H1 (cell line): Measurements from ENCODE around the gene SLC24A3. TPM values are rescaled to one million over a fixed set of nuclear protein-coding genes. Genes with fewer than 3 reads are reported as not detected.

ENCODE experiments used
- CTCF ChIA-PET: fragments of 300-600 bp; sonication (Branson Sonifier 250); formaldehyde crosslinking; loops from one replicate; lab custom pipeline; 2021; ENCODE audit not compliant: partially characterized antibody; lab: Charles Lee
- POLR2A ChIA-PET: fragments of 300-600 bp; sonication (Branson Sonifier 250); formaldehyde crosslinking; loops from one replicate; lab custom pipeline; 2021; ENCODE audit warnings: inconsistent platforms; ENCODE audit not compliant: partially characterized antibody; lab: Charles Lee
- DNase-seq, 2 experiments: peaks; one replicate each; pipeline versions ENCODE4 v3.0.0 to v3.0.0-alpha.2; 2010 to 2022; ENCODE audit warnings: low spot score in 2 of 2, low read depth in 1 of 2, mixed read lengths in 1 of 2
- FAIRE-seq: peaks from 2 replicates; lab custom pipeline; 2011; peaks lifted over from hg19 to GRCh38; lab: Jason Lieb, UNC
- H2AFZ ChIP-seq: 2 replicates; pipeline ENCODE4 v1.8.1; 2012; ENCODE audit warnings: low read length, inconsistent platforms
- H2AK5ac ChIP-seq: 2 replicates; pipeline ENCODE4 v1.6.1; 2013; ENCODE audit warnings: low read depth, low read length
- H2BK120ac ChIP-seq: replicated peaks from 2 replicates; pipeline ENCODE3; 2013; ENCODE audit warnings: low read depth, low read length, inconsistent platforms
- H2BK12ac ChIP-seq: 2 replicates; pipeline ENCODE4 v1.6.1; 2013; ENCODE audit warnings: low read depth, low read length
- H2BK15ac ChIP-seq: 2 replicates; pipeline ENCODE4 v1.6.1; 2013; ENCODE audit warnings: low read length
- H2BK20ac ChIP-seq: 2 replicates; pipeline ENCODE4 v1.6.1; 2013; ENCODE audit warnings: low read length
- H2BK5ac ChIP-seq: 2 replicates; pipeline ENCODE4 v1.6.1; 2013; ENCODE audit warnings: low read depth, low read length
- H3K14ac ChIP-seq: 2 replicates; pipeline ENCODE4 v1.6.1; 2013; ENCODE audit warnings: inconsistent platforms; ENCODE audit not compliant: insufficient read length
- H3K18ac ChIP-seq: 2 replicates; pipeline ENCODE4 v1.6.1; 2013; ENCODE audit warnings: low read length; ENCODE audit errors: extremely low read depth
- H3K23ac ChIP-seq: 2 replicates; pipeline ENCODE4 v1.6.1; 2013; ENCODE audit warnings: inconsistent platforms; ENCODE audit not compliant: insufficient read length
- H3K23me2 ChIP-seq: 2 replicates; pipeline ENCODE4 v1.6.1; 2013; ENCODE audit warnings: low read depth, low read length
- H3K27ac ChIP-seq: 2 replicates; pipeline ENCODE4 v1.6.1; 2011; ENCODE audit warnings: low read depth, low read length, inconsistent platforms
- H3K27me3 ChIP-seq, 4 experiments: replicated peaks in 1 of 4; 1 replicate in 1 of 4; 2 replicates in 3 of 4; pipeline versions ENCODE4 v1.6.1 to v1.8.1; 2011 to 2013; ENCODE audit warnings: low read length in 3 of 4, mild to moderate bottlenecking in 3 of 4, inconsistent platforms in 2 of 4, mixed read lengths in 2 of 4, moderate library complexity in 1 of 4; ENCODE audit not compliant: control insufficient read depth in 3 of 4, insufficient read depth in 3 of 4; ENCODE audit errors: extremely low read depth in 1 of 4
- H3K36me3 ChIP-seq, 4 experiments: 2 replicates each; pipeline versions ENCODE4 v1.6.1 to v1.8.1; 2011 to 2013; ENCODE audit warnings: mild to moderate bottlenecking in 4 of 4, low read length in 3 of 4, moderate library complexity in 2 of 4, control low read depth in 1 of 4, inconsistent platforms in 1 of 4; ENCODE audit not compliant: insufficient read depth in 4 of 4, control insufficient read depth in 2 of 4
- H3K4ac ChIP-seq: replicated peaks from 2 replicates; pipeline ENCODE3; 2013; ENCODE audit warnings: low read length, low read depth, mixed read lengths, inconsistent platforms; ENCODE audit not compliant: insufficient read length
- H3K4me1 ChIP-seq, 4 experiments: replicated peaks in 1 of 4; 1 replicate in 1 of 4; 2 replicates in 3 of 4; pipeline versions ENCODE4 v1.6.1 to v1.8.1; 2011 to 2013; ENCODE audit warnings: low read length in 3 of 4, inconsistent platforms in 2 of 4, mixed read lengths in 1 of 4; ENCODE audit not compliant: insufficient read depth in 4 of 4, control insufficient read depth in 3 of 4
- H3K4me2 ChIP-seq, 2 experiments: 2 replicates each; pipeline versions ENCODE4 v1.6.1 to v1.8.1; 2011 to 2013; ENCODE audit warnings: low read depth in 2 of 2, low read length in 2 of 2, control low read depth in 1 of 2, inconsistent platforms in 1 of 2, mild to moderate bottlenecking in 1 of 2; ENCODE audit not compliant: insufficient read depth in 1 of 2
- H3K4me3 ChIP-seq, 4 experiments: fragments of 200-600, 300-600 bp in 1 of 4; sonication (generic), shearing (Covaris generic), sonication (Bioruptor Twin) in 1 of 4; 2 replicates each; pipeline versions ENCODE4 v1.5.1 to v1.8.1; 2011 to 2016; ENCODE audit warnings: low read length in 4 of 4, low read depth in 3 of 4, control low read depth in 2 of 4, inconsistent platforms in 2 of 4, mild to moderate bottlenecking in 2 of 4, mixed read lengths in 1 of 4, moderate library complexity in 1 of 4; ENCODE audit not compliant: insufficient read depth in 2 of 4; ENCODE audit errors: extremely low read depth in 1 of 4
- H3K56ac ChIP-seq: replicated peaks from 2 replicates; pipeline ENCODE3; 2013; ENCODE audit warnings: low read depth, mild to moderate bottlenecking, mixed read lengths, low read length, inconsistent platforms; ENCODE audit not compliant: insufficient read length
- H3K79me1 ChIP-seq: 2 replicates; pipeline ENCODE4 v1.6.1; 2013; ENCODE audit warnings: low read depth, low read length, control low read depth
- H3K79me2 ChIP-seq, 2 experiments: 2 replicates each; pipeline versions ENCODE4 v1.6.1 to v1.8.1; 2012 to 2013; ENCODE audit warnings: low read length in 2 of 2, mild to moderate bottlenecking in 2 of 2, inconsistent platforms in 1 of 2; ENCODE audit not compliant: insufficient read depth in 2 of 2, control insufficient read depth in 1 of 2
- H3K9ac ChIP-seq, 4 experiments: replicated peaks in 1 of 4; 1 replicate in 1 of 4; 2 replicates in 3 of 4; pipeline versions ENCODE4 v1.6.1 to v1.8.1; 2011 to 2013; ENCODE audit warnings: low read depth in 3 of 4, low read length in 3 of 4, control low read depth in 2 of 4, mild to moderate bottlenecking in 2 of 4, moderate library complexity in 2 of 4, inconsistent platforms in 1 of 4; ENCODE audit errors: extremely low read depth in 1 of 4
- H3K9me3 ChIP-seq, 2 experiments: 2 replicates each; pipeline versions ENCODE4 v1.6.1 to v1.8.1; 2012 to 2013; ENCODE audit warnings: mild to moderate bottlenecking in 2 of 2, moderate library complexity in 2 of 2, control low read depth in 1 of 2, inconsistent platforms in 1 of 2, low read depth in 1 of 2, low read length in 1 of 2, mixed read lengths in 1 of 2; ENCODE audit not compliant: insufficient read depth in 2 of 2
- H4K20me1 ChIP-seq, 2 experiments: replicated peaks in 1 of 2; 2 replicates each; pipeline versions ENCODE3 to v1.8.1; 2011 to 2013; ENCODE audit warnings: inconsistent platforms in 2 of 2, low read length in 2 of 2, mild to moderate bottlenecking in 1 of 2; ENCODE audit not compliant: insufficient read depth in 2 of 2, control insufficient read depth in 1 of 2
- H4K5ac ChIP-seq: 2 replicates; pipeline ENCODE4 v1.6.1; 2013; ENCODE audit warnings: low read length, low read depth, mixed read lengths, inconsistent platforms; ENCODE audit not compliant: insufficient read length
- H4K8ac ChIP-seq: 2 replicates; pipeline ENCODE4 v1.8.0; 2013; ENCODE audit warnings: mild to moderate bottlenecking, moderate library complexity, low read length, inconsistent platforms; ENCODE audit not compliant: insufficient read depth; ENCODE audit errors: extremely low read depth
- H4K91ac ChIP-seq: replicated peaks from 2 replicates; pipeline ENCODE3; 2013; ENCODE audit warnings: low read length, mixed read lengths, inconsistent platforms; ENCODE audit not compliant: insufficient read length
- CBX8 ChIP-seq: fragments of 300-800, 300-1000 bp; sonication (generic); IDR thresholded peaks from 2 replicates; pipeline ENCODE4 v1.7.1; 2016; ENCODE audit warnings: low read depth, low read length, borderline replicate concordance
- CHD2 ChIP-seq: IDR thresholded peaks from 2 replicates; pipeline ENCODE4 v1.6.1; 2012; ENCODE audit warnings: low read length, improper control_type of control experiment
- CTBP2 ChIP-seq: IDR thresholded peaks from 2 replicates; pipeline ENCODE4 v1.7.0; 2011; ENCODE audit warnings: borderline replicate concordance, mild to moderate bottlenecking, moderate library complexity, mixed read lengths, low read length; ENCODE audit not compliant: insufficient read depth, insufficient read length
- WGBS, 2 experiments: shearing (Covaris generic) in 1 of 2; methylation state at CpG; one replicate each; pipeline versions ENCODE4 v1.1.6 to v1.1.7; 2013 to 2015; ENCODE audit warnings: low lambda C conversion rate in 2 of 2, mixed read lengths in 2 of 2, inconsistent platforms in 1 of 2, low coverage in 1 of 2, missing lambda C conversion rate in 1 of 2; ENCODE audit not compliant: insufficient replicate concordance in 2 of 2, insufficient coverage in 1 of 2, insufficient read length in 1 of 2; ENCODE audit errors: extremely low coverage in 1 of 2, missing lambda C conversion rate in 1 of 2; 5-methylcytosine and 5-hydroxymethylcytosine counted together
- polyA plus RNA-seq, 7 experiments: library from polyadenylated mRNA; depleted of rRNA in 3 of 7; stranded (reverse) in 5 of 7; unstranded in 2 of 7; fragments of >200 nt in 5 of 7; fragments of 200-250 nt in 2 of 7; gene quantifications; 1 replicate in 5 of 7; 2 replicates in 1 of 7; 4 replicates in 1 of 7; pipeline versions ENCODE4 v1.2.1 to v1.2.3, GENCODE V29; 2011 to 2013; ENCODE audit warnings: missing spikeins in 2 of 7, mixed read lengths in 2 of 7
- total RNA-seq: library from RNA; stranded (reverse); fragmentation: NEBNext Ultra II Directional; extraction: Animal tissue kit (Norgen Biotek cat#: 25700); gene quantifications from 2 replicates; pipeline ENCODE4 v1.2.1, GENCODE V29; 2021

SLC24A3 gene
- total and polyA plus RNA-seq, 2 of the 8 experiments (the other 6 are each of a cell fraction or from before 2014, with no cell fraction given): 4.5 to 6.3 TPM

GRCh38 chr20:19460386-19460785 lies 247.9 kb downstream of the SLC24A3 start:
- H3K56ac ChIP-seq: no peak overlapping the region
- ChIA-PET CTCF (interaction anchor here (0.7 to 0.9 kb wide), 2 partner anchors 250 to 756 kb away, joined by 3 to 5 read pairs; no protein-coding TSS in a partner anchor), POLR2A (no interaction called here)
- H3K36me3 ChIP-seq: no peaks in the 10 kb centered on the region
- H3K27me3 ChIP-seq: no peaks in the 10 kb centered on the region
- no peaks in the 10 kb centered on the region for H3K79me1 ChIP-seq
- WGBS, 2 experiments: 90% methylated on average over 6 of the region's 6 CpGs; no CpG with 5 or more reads in 1 of the 2 experiments
- no peak overlapping the region for H3K4ac ChIP-seq
- H3K4me1 ChIP-seq: no peaks in the 10 kb centered on the region
- H4K20me1 ChIP-seq: peaks cover 0 to 2% of the 10 kb centered on the region in 2 experiments
- H3K4me2 ChIP-seq: no peak overlapping the region
- no peak overlapping the region for H2BK20ac ChIP-seq
- H3K23me2 ChIP-seq: no peaks in the 10 kb centered on the region
- no peak overlapping the region for H3K4me3 ChIP-seq
- H2BK5ac ChIP-seq: no peak overlapping the region
- H4K8ac ChIP-seq: no peak overlapping the region
- H3K27ac ChIP-seq: no peak overlapping the region
- H3K14ac ChIP-seq: no peak overlapping the region
- H2BK15ac ChIP-seq: no peak overlapping the region
- no peak overlapping the region for H2BK12ac ChIP-seq
- H3K18ac ChIP-seq: no peak overlapping the region
- DNase-seq (no peak), FAIRE-seq (no peak)
- no peaks in the 10 kb centered on the region for H3K9me3 ChIP-seq
- no peak overlapping the region for H4K5ac ChIP-seq
- no peaks in the 10 kb centered on the region for H3K79me2 ChIP-seq
- H2AFZ ChIP-seq: no peak overlapping the region
- no peak overlapping the region for H4K91ac ChIP-seq
- no peak overlapping the region for H3K9ac ChIP-seq
- TF ChIP-seq CBX8 (no peak), CHD2 (no peak), CTBP2 (no peak)
- H2BK120ac ChIP-seq: no peak overlapping the region
- H2AK5ac ChIP-seq: no peak overlapping the region
- H3K23ac ChIP-seq: no peak overlapping the region
